Measurements from ENCODE around the gene ODAD3. TPM values are rescaled to one million over a fixed set of nuclear protein-coding genes. Genes with fewer than 3 reads are reported as not detected.
"Not testable (repeated sequence)": the region's sequence is repeated elsewhere in the genome, so short reads cannot be mapped to it uniquely, and the experiment has no call there.

ODAD3 gene
- total RNA-seq, 6 experiments from 2014 or later: 0.21 to 0.73 (median 0.54) TPM

DNA sequence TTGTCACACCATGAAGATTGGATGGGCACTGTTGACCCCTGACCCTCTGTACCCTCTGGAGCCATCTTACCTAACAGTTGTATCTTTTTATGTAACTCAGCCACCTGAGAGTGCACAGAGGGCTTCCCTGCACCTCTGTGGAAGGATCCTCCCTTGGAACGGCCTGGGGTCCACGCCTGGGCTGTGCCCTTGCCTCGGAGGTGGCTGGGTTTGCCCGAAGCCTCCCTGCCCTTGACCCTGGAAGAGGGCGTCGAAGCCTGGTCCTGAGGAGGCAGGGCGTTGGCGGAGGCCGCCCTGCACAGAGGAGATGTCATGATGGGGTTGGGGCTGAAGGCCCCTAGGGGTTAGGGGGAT, 241 bp downstream of the ODAD3 start:
- Histone ChIP-seq H3K9me3 (no peaks in the 10 kb centered on the region), H3K27me3 (no peaks in the 10 kb centered on the region), H3K36me3 (peaks cover 0 to 27% (median 10%) of the 10 kb centered on the region in 4 donors), H3K4me1 (peaks cover 0 to 11% (median 5%) of the 10 kb centered on the region in 4 donors), H3K4me3 (peak overlapping the region in 2 of 3 donors; percentile 27 to 72), H3K27ac (peak overlapping the region; percentile 23 to 47 (median 24))
- peak in 2 of 4 donors; percentile 1 for ATAC-seq
- intact Hi-C loops (cut with DNase I): no loop called here
- 2% methylated on average over 7 of the region's 9 CpGs for WGBS (ENCODE audit: insufficient coverage, low coverage, low lambda C conversion rate, missing lambda C conversion rate)
- TF ChIP-seq POLR2A (IDR thresholded peaks at IDR 0.05): no peak
- TF ChIP-seq, protein P1, sequence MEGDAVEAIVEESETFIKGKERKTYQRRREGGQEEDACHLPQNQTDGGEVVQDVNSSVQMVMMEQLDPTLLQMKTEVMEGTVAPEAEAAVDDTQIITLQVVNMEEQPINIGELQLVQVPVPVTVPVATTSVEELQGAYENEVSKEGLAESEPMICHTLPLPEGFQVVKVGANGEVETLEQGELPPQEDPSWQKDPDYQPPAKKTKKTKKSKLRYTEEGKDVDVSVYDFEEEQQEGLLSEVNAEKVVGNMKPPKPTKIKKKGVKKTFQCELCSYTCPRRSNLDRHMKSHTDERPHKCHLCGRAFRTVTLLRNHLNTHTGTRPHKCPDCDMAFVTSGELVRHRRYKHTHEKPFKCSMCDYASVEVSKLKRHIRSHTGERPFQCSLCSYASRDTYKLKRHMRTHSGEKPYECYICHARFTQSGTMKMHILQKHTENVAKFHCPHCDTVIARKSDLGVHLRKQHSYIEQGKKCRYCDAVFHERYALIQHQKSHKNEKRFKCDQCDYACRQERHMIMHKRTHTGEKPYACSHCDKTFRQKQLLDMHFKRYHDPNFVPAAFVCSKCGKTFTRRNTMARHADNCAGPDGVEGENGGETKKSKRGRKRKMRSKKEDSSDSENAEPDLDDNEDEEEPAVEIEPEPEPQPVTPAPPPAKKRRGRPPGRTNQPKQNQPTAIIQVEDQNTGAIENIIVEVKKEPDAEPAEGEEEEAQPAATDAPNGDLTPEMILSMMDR (IDR thresholded peaks at IDR 0.05): no peak
- no peak for DNase-seq

DNA sequence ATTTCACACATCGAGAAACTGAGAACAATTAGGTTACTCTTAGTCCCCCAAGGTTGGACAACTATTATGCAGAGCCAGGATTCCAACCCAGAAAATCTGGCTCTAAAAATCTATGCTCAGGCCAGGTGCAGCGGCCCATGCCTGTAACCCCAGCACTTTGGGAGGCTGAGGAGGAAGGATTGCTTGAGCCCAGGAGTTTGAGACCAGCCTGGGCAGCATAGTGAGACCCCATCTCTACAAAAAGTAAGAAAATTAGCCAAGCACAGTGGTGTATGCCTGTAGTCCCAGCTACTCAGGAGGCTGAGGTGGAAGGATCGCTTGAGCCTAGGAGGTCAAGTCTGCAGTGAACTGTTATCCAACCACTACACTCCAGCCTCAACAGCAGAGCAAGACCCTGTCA, 1.4 kb downstream of the ODAD3 start:
- Histone ChIP-seq H3K36me3 (peaks cover 0 to 15% (median 6%) of the 10 kb centered on the region in 4 donors), H3K4me1 (peaks cover 0 to 11% (median 5%) of the 10 kb centered on the region in 4 donors)
- intact Hi-C loops (cut with DNase I); DNase-seq; H3K9me3 ChIP-seq; H3K4me3 ChIP-seq; H3K27me3 ChIP-seq; ATAC-seq; H3K27ac ChIP-seq: not testable (repeated sequence)
- 92% methylated on average over 2 of the region's 3 CpGs for WGBS (ENCODE audit: insufficient coverage, low coverage, low lambda C conversion rate, missing lambda C conversion rate)

GRCh38 chr19:11426656-11427055, 8.3 kb downstream of the ODAD3 start:
- Histone ChIP-seq H3K36me3 (no peaks in the 10 kb centered on the region), H3K4me3 (no peak overlapping the region), H3K27ac (no peak overlapping the region), H3K27me3 (no peaks in the 10 kb centered on the region), H3K4me1 (peaks cover 0 to 4% (median 0%) of the 10 kb centered on the region in 4 donors), H3K9me3 (no peaks in the 10 kb centered on the region)
- no peak for ATAC-seq
- intact Hi-C loops (cut with DNase I): no loop called here
- WGBS (ENCODE audit: insufficient coverage, low coverage, low lambda C conversion rate, missing lambda C conversion rate): 83% methylated on average over 1 of the region's 19 CpGs
- TF ChIP-seq, protein P1 (IDR thresholded peaks at IDR 0.05): no peak
- TF ChIP-seq POLR2A (IDR thresholded peaks at IDR 0.05): no peak
- no peak for DNase-seq

- no peak for ATAC-seq
- no peaks in the 10 kb centered on the region for H3K9me3 ChIP-seq
- DNase-seq: no peak
- no peaks in the 10 kb centered on the region for H3K36me3 ChIP-seq
- H3K27ac ChIP-seq: no peak overlapping the region
- intact Hi-C loops (cut with DNase I): no loop called here
- WGBS (ENCODE audit: insufficient coverage, low coverage, low lambda C conversion rate, missing lambda C conversion rate): 80% methylated on average over 10 of the region's 28 CpGs
- peaks cover 0 to 9% (median 0%) of the 10 kb centered on the region in 4 donors for H3K4me1 ChIP-seq
- H3K27me3 ChIP-seq: no peaks in the 10 kb centered on the region
- no peak overlapping the region for H3K4me3 ChIP-seq
- TF ChIP-seq, protein P1 (IDR thresholded peaks at IDR 0.05): no peak
- TF ChIP-seq POLR2A (IDR thresholded peaks at IDR 0.05): no peak
These were observed 9.0 kb downstream of the ODAD3 start for GRCh38 chr19:11425719-11426457.

GRCh38 chr19:11423791-11424181, 11.1 kb downstream of the ODAD3 start:
- no peak overlapping the region for H3K4me3 ChIP-seq
- H3K27me3 ChIP-seq: no peaks in the 10 kb centered on the region
- peaks cover 0 to 18% (median 0%) of the 10 kb centered on the region in 4 donors for H3K4me1 ChIP-seq
- no peak for ATAC-seq
- no peak for TF ChIP-seq POLR2A (IDR thresholded peaks at IDR 0.05)
- TF ChIP-seq, protein P1 (IDR thresholded peaks at IDR 0.05): no peak
- intact Hi-C loops (cut with DNase I): no loop called here
- no peak overlapping the region for H3K27ac ChIP-seq
- 38% methylated on average over 2 of the region's 22 CpGs for whole genome bisulfite sequencing (ENCODE audit: insufficient coverage, low coverage, low lambda C conversion rate, missing lambda C conversion rate)
- DNase-seq: peak in 1 of 3 donors; percentile 67
- H3K36me3 ChIP-seq: no peaks in the 10 kb centered on the region
- no peaks in the 10 kb centered on the region for H3K9me3 ChIP-seq

Measured in right lobe of liver (tissue), 6 donors.